B cell (primary cell): ENCODE data around the gene KCNQ5.

ENCODE experiments used
- EZH2 ChIP-seq: IDR thresholded peaks from 2 replicates; pipeline ENCODE4 v1.6.1; 2012; ENCODE audit warnings: borderline replicate concordance, low read depth, mild to moderate bottlenecking, moderate library complexity, low read length; ENCODE audit not compliant: insufficient read depth, poor library complexity, severe bottlenecking
- TF ChIP-seq, protein P1 (sequence below): fragments of 200-600 bp; IDR thresholded peaks from one replicate; pipeline ENCODE4 v1.8.0; 2022; ENCODE audit warnings: antibody characterized with exemption, mild to moderate bottlenecking

DNA sequence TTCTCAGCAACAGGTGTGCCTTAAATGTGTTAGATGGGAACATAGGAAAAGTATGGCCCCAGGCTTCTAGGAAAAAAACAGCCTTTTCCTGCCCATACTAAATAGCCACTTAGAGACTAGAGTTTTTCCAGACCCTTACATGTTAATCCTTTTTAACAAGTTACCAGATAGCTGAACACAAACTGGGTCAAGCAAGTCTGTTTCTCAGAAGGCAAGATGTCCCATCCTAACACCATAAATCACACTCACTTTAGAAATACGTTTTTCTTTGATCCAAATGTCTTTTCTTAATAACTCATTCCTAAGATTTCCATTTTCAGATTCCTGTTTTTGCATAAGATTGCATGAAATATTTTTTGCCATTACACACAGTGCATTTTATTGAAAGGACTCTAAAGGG, 241.3 kb downstream of the KCNQ5 start:
- TF ChIP-seq, protein P1, sequence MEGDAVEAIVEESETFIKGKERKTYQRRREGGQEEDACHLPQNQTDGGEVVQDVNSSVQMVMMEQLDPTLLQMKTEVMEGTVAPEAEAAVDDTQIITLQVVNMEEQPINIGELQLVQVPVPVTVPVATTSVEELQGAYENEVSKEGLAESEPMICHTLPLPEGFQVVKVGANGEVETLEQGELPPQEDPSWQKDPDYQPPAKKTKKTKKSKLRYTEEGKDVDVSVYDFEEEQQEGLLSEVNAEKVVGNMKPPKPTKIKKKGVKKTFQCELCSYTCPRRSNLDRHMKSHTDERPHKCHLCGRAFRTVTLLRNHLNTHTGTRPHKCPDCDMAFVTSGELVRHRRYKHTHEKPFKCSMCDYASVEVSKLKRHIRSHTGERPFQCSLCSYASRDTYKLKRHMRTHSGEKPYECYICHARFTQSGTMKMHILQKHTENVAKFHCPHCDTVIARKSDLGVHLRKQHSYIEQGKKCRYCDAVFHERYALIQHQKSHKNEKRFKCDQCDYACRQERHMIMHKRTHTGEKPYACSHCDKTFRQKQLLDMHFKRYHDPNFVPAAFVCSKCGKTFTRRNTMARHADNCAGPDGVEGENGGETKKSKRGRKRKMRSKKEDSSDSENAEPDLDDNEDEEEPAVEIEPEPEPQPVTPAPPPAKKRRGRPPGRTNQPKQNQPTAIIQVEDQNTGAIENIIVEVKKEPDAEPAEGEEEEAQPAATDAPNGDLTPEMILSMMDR, result no peak
- no peak for TF ChIP-seq EZH2
